NB4 (cell line): Measurements from ENCODE around the gene EBLN2.

Source experiments
- DNase-seq: peaks from one replicate; pipeline ENCODE4 v3.0.0; 2010; ENCODE audit warnings: low read depth
- H3K4me3 ChIP-seq: one replicate; pipeline ENCODE4 v1.5.1; 2011; ENCODE audit warnings: mild to moderate bottlenecking, low read depth, low read length, moderate library complexity
- MYC ChIP-seq: IDR thresholded peaks from 2 replicates; pipeline ENCODE4 v1.6.1; 2011; ENCODE audit warnings: low read depth, low read length
- POLR2A ChIP-seq: IDR thresholded peaks from 2 replicates; pipeline ENCODE4 v1.6.1; 2011; ENCODE audit warnings: mild to moderate bottlenecking; ENCODE audit not compliant: insufficient read length; ENCODE audit errors: extremely low read depth
- TF ChIP-seq, protein P1 (sequence below): IDR thresholded peaks from one replicate; pipeline ENCODE4 v1.5.1; 2012; ENCODE audit warnings: low read depth, low read length
- TF ChIP-seq, protein P2 (sequence below): IDR thresholded peaks from 2 replicates; pipeline ENCODE4 v1.6.1; 2011; ENCODE audit warnings: low read depth, low read length

The EBLN2 gene

DNA sequence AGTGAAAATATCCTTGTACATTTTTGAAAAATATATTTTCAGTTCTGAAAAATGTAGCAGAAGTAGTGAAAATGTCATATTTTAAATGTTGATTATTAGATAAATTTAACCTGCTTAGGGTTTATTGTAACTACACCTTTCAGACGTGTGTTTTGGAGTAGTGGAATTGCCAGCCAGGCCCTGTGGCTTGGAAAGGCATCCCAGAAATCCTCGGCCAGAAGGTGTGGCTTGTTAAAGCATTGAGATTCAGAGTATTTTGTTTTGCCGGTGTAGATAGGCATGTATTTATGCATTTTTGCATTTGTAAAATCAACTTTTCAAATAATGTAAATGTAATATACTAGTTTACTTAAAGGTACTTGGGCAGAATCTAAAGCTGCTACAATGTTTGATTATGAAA, 7.0 kb downstream of the EBLN2 start:
- DNase-seq, result no peak
- TF ChIP-seq POLR2A (no peak), MYC (no peak)
- TF ChIP-seq, protein P1, sequence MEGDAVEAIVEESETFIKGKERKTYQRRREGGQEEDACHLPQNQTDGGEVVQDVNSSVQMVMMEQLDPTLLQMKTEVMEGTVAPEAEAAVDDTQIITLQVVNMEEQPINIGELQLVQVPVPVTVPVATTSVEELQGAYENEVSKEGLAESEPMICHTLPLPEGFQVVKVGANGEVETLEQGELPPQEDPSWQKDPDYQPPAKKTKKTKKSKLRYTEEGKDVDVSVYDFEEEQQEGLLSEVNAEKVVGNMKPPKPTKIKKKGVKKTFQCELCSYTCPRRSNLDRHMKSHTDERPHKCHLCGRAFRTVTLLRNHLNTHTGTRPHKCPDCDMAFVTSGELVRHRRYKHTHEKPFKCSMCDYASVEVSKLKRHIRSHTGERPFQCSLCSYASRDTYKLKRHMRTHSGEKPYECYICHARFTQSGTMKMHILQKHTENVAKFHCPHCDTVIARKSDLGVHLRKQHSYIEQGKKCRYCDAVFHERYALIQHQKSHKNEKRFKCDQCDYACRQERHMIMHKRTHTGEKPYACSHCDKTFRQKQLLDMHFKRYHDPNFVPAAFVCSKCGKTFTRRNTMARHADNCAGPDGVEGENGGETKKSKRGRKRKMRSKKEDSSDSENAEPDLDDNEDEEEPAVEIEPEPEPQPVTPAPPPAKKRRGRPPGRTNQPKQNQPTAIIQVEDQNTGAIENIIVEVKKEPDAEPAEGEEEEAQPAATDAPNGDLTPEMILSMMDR, result no peak
- TF ChIP-seq, protein P2, sequence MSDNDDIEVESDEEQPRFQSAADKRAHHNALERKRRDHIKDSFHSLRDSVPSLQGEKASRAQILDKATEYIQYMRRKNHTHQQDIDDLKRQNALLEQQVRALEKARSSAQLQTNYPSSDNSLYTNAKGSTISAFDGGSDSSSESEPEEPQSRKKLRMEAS, result no peak
- no peak overlapping the region for H3K4me3 ChIP-seq

DNA sequence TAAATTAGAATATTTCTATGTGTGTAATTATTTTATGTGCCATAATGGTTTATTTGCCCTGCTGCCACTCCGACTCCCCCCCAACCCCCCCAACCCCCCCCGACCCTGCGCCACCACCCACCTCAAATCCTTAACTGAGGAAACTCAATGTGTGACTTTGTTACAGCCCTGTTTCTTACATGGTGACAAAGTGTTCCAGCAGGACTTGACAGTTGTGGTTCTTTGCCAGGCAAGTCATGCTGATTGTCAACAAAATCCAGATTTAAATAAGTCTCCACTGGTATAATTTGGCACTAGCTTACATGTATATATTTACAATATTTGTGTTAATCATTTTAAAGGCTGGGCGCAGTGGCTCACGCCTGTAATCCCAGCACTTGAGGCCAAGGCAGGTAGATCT, 7.7 kb downstream of the EBLN2 start:
- no peak for DNase-seq
- no peak overlapping the region for H3K4me3 ChIP-seq
- TF ChIP-seq POLR2A (no peak), MYC (no peak)
- TF ChIP-seq, protein P2, result no peak
- TF ChIP-seq, protein P1, result no peak

DNA sequence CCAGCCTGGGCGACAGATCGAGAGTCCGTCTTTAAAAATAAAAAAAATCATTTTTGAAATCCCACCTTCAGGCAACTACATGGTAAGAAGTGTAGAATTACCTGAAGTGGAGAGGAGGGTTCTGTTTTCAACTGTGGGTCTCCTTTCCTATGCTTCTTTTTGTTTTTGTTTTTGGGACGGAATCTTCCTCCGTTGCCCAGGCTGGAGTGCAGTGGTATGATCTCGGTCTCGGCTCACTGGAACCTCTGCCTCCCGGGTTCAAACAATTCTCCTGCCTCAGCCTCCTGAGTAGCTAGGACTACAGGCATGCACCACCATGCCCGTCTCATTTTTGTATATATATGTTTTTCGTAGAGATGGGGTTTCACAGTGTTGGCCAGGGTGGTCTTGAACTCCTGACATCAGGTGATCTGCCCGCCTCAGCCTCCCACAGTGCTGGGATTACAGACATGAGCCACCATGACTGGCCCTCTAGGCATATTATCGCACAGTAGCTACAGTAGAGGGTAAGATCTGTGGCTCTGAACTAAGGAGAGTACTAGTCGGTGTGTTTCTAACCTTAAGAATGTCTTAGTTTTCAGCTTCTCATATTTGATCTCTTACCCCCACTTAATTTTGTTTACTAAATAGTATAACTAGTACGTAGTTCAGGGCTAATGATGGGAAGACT, 8.5 kb downstream of the EBLN2 start:
- TF ChIP-seq, protein P1, result no peak
- no peak for TF ChIP-seq POLR2A
- TF ChIP-seq, protein P2, result no peak
- no peak for TF ChIP-seq MYC
- no peak for DNase-seq
- H3K4me3 ChIP-seq, result no peak overlapping the region

DNA sequence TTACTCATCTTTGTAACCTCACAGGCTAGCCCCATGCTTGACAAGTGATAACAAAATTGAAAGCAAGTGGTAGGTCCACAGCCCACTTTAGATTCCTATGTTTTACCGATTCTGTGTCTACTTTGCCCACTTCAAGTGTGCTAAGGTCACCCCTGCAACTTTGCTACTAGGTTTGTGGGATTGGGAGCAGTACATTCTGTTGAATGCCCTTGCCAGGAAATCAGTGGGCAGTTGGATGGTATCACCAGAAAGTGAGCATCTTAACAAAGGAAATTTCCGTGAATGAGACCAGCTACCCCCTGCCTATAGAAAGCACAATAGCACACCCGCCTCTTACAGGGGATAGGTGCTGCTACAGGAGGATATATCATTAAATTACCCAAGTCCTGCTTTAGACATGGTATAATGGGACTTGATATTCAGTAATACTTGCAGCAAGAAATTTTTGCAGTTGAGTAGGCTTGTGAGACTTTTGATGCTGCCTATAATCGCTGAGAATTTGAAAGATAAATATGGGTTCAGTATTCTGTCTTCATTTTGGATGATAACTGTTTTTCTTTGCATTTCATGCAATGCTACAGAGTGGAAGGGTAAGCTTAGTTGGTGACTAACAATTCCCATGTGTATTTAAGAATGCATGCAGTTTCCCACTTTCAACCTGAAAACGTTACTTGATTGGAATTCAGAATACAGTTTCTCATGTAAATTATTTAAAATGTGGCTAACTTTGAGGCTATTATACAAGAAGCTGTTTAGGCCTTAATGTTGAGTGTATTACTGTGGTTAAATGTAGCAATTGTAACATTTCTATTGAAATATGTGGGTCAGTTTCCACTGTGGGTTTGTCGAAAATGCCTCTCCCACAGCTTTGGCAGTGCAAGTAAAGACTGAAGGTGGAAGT, 9.5 kb downstream of the EBLN2 start:
- no peak overlapping the region for H3K4me3 ChIP-seq
- no peak for TF ChIP-seq MYC
- TF ChIP-seq, protein P1, result no peak
- TF ChIP-seq, protein P2, result no peak
- no peak for TF ChIP-seq POLR2A
- peak; percentile 15 for DNase-seq

DNA sequence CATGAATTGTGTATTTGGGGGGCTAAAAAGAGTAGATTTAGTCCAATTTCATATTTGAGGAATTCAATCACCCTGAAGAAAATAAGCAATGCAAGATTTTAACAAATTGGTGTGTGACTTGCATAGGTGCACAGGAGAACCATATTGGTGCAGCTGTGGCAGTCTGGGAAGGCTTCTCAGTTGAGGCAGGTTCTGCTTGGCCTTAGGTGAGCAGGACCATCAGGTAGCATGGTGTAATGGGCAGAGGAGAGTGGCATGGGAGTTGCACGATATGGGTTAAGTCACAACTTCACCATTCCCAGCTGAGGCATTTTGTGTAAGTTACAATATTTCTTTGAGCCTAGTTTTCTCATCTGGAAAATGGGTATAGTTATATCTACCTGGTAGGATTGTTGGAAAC, 10.5 kb downstream of the EBLN2 start:
- TF ChIP-seq POLR2A (no peak), MYC (no peak)
- TF ChIP-seq, protein P1, result no peak
- TF ChIP-seq, protein P2, result no peak

More for the DNA sequence above, 10.5 kb downstream of the EBLN2 start:
- no peak overlapping the region for H3K4me3 ChIP-seq
- DNase-seq, result no peak
